HCT116 (cell line): ENCODE results near the gene GNPTAB. TPM values are rescaled to one million over a fixed set of nuclear protein-coding genes. Genes with fewer than 3 reads are reported as not detected.
"Not testable (repeated sequence)": the region's sequence is repeated elsewhere in the genome, so short reads cannot be mapped to it uniquely, and the experiment has no call there.

ENCODE experiments used
- ATAC-seq: fragments of 200-7000 bp; cut with Tn5 transposase; 2 replicates; pipeline ENCODE4 v1.9.1; 2020; ENCODE audit warnings: mild to moderate bottlenecking, moderate library complexity
- BruUV-seq: library from RNA; stranded (reverse); fragments of 400-500 nt; replicated peaks from 2 replicates; lab custom pipeline; 2021; lab: Mats Ljungman, UMichigan
- CTCF ChIA-PET: fragments of 300-600 bp; sonication (Branson Sonifier 250); formaldehyde crosslinking; loops from one replicate; lab custom pipeline; 2021; ENCODE audit warnings: antibody characterized with exemption; lab: Charles Lee
- POLR2A ChIA-PET: fragments of 300-600, 350-600 bp; sonication (Branson Sonifier 250); formaldehyde crosslinking; loops from one replicate; lab custom pipeline; 2021; ENCODE audit warnings: antibody characterized with exemption; lab: Charles Lee
- RAD21 ChIA-PET, 2 experiments: fragments of 300-600 bp; sonication (Branson Sonifier 250); formaldehyde crosslinking; loops; one replicate each; lab custom pipeline; 2023; ENCODE audit warnings: low total read pairs in 2 of 2; ENCODE audit not compliant: uncharacterized antibody in 2 of 2, unreplicated experiment in 2 of 2, low non-redundant PET in 1 of 2; lab: Charles Lee
- DNase-seq: peaks from one replicate; pipeline ENCODE4 v3.0.0-alpha.2; 2010; ENCODE audit warnings: low read depth, low spot score
- H2AFZ ChIP-seq: fragments of 200-600 bp; shearing (Covaris generic), sonication (generic); 2 replicates; pipeline ENCODE4 v1.6.1; 2017; ENCODE audit warnings: low read depth, mixed run types, mixed read lengths, antibody characterized with exemption, low read length; ENCODE audit not compliant: poor library complexity, severe bottlenecking
- H3K27ac ChIP-seq: 2 replicates; pipeline ENCODE4 v1.5.1; 2012; ENCODE audit warnings: low read depth, low read length
- H3K27me3 ChIP-seq: fragments of 200-600 bp; sonication (generic); 2 replicates; pipeline ENCODE4 v1.6.1; 2016; ENCODE audit warnings: mixed run types, low read length, mixed read lengths; ENCODE audit not compliant: insufficient read depth
- H3K36me3 ChIP-seq, 2 experiments: fragments of 200-500 bp in 1 of 2; fragments of 200-600 bp in 1 of 2; sonication (Bioruptor generic) in 1 of 2; sonication (generic) in 1 of 2; 2 replicates each; pipeline versions ENCODE4 v1.5.1 to v1.6.1; 2014 to 2016; ENCODE audit warnings: low read length in 2 of 2, inconsistent platforms in 1 of 2, mixed read lengths in 1 of 2, mixed run types in 1 of 2; ENCODE audit not compliant: insufficient read depth in 2 of 2, control insufficient read depth in 1 of 2
- H3K4me1 ChIP-seq, 2 experiments: fragments of 200-600 bp in 1 of 2; sonication (generic) in 1 of 2; 2 replicates each; pipeline versions ENCODE4 v1.5.1 to v1.6.1; 2012 to 2017; ENCODE audit warnings: low read length in 2 of 2, inconsistent platforms in 1 of 2, mild to moderate bottlenecking in 1 of 2, mixed read lengths in 1 of 2, mixed run types in 1 of 2, moderate library complexity in 1 of 2; ENCODE audit not compliant: insufficient read depth in 2 of 2, control insufficient read depth in 1 of 2
- H3K4me2 ChIP-seq: fragments of 200-600 bp; sonication (generic); 2 replicates; pipeline ENCODE4 v1.6.1; 2017; ENCODE audit warnings: mixed run types, low read length, mixed read lengths
- H3K4me3 ChIP-seq, 2 experiments: fragments of 200-600 bp in 1 of 2; sonication (generic) in 1 of 2; replicated peaks in 1 of 2; 2 replicates each; pipeline ENCODE4 v1.5.1; 2011 to 2016; ENCODE audit warnings: low read length in 2 of 2, control low read depth in 1 of 2, low read depth in 1 of 2, mild to moderate bottlenecking in 1 of 2, mixed read lengths in 1 of 2, mixed run types in 1 of 2
- H3K79me2 ChIP-seq: fragments of 200-600 bp; sonication (generic); 2 replicates; pipeline ENCODE4 v1.6.1; 2017; ENCODE audit warnings: mild to moderate bottlenecking, mixed run types, low read length, moderate library complexity, mixed read lengths; ENCODE audit not compliant: insufficient read depth
- H3K9ac ChIP-seq: fragments of 200-600 bp; sonication (generic); 2 replicates; pipeline ENCODE4 v1.6.1; 2016; ENCODE audit warnings: low read length, mixed read lengths
- H3K9me2 ChIP-seq: fragments of 200-600 bp; sonication (generic), shearing (Covaris generic); 2 replicates; pipeline ENCODE4 v1.6.1; 2017; ENCODE audit warnings: mixed run types, mild to moderate bottlenecking, moderate library complexity; ENCODE audit not compliant: insufficient read depth
- H3K9me3 ChIP-seq, 2 experiments: fragments of 200-500 bp in 1 of 2; fragments of 200-600 bp in 1 of 2; sonication (Bioruptor generic) in 1 of 2; sonication (generic) in 1 of 2; 2 replicates each; pipeline ENCODE4 v1.6.1; 2014 to 2017; ENCODE audit warnings: low read length in 2 of 2, mixed read lengths in 2 of 2, inconsistent platforms in 1 of 2, low read depth in 1 of 2, mild to moderate bottlenecking in 1 of 2, mixed run types in 1 of 2, moderate library complexity in 1 of 2; ENCODE audit not compliant: control insufficient read depth in 1 of 2, insufficient read depth in 1 of 2
- H4K20me1 ChIP-seq: fragments of 200-600 bp; sonication (generic), shearing (Covaris generic); 2 replicates; pipeline ENCODE4 v1.6.1; 2017; ENCODE audit warnings: mixed run types, mild to moderate bottlenecking, moderate library complexity; ENCODE audit not compliant: insufficient read depth
- ATF3 ChIP-seq: IDR thresholded peaks from 2 replicates; pipeline ENCODE4 v1.6.1; 2012
- EZH2phosphoT487 ChIP-seq: fragments of 200-600 bp; IDR thresholded peaks from 2 replicates; pipeline ENCODE4 v1.6.1; 2018; ENCODE audit warnings: antibody characterized with exemption, borderline replicate concordance
- JUND ChIP-seq: IDR thresholded peaks from 2 replicates; pipeline ENCODE4 v1.6.1; 2012
- MAX ChIP-seq: IDR thresholded peaks from 2 replicates; pipeline ENCODE4 v1.6.1; 2012
- SP1 ChIP-seq: IDR thresholded peaks from 2 replicates; pipeline ENCODE4 v1.6.1; 2012; ENCODE audit warnings: low read depth
- TCF7L2 ChIP-seq: IDR thresholded peaks from 2 replicates; pipeline ENCODE4 v1.7.0; 2011; ENCODE audit warnings: borderline replicate concordance, inconsistent platforms; ENCODE audit not compliant: insufficient read depth, insufficient read length; ENCODE audit errors: extremely low read depth
- YY1 ChIP-seq: IDR thresholded peaks from 2 replicates; pipeline ENCODE4 v1.6.1; 2011; ENCODE audit warnings: low read length, low read depth, moderate library complexity, mild to moderate bottlenecking; ENCODE audit not compliant: insufficient replicate concordance; ENCODE audit errors: extremely low read depth
- ZFX ChIP-seq: fragments of 450-650 bp; IDR thresholded peaks from 2 replicates; pipeline ENCODE4 v1.6.1; 2017
- intact Hi-C: fragments of 100-400 bp; cut with micrococcal nuclease; formaldehyde crosslinking; loops from 2 replicates; pipeline ENCODE4 v1.10.0; 2022
- total RNA-seq: library from RNA; stranded (reverse); gene quantifications from one replicate; pipeline ENCODE4 v1.2.1, GENCODE V29; 2021; ENCODE audit not compliant: unreplicated experiment
- TF ChIP-seq, protein P1 (sequence below): IDR thresholded peaks from 2 replicates; pipeline ENCODE4 v1.6.1; 2012; ENCODE audit warnings: low read depth

Gene GNPTAB
- total RNA-seq, 1 experiment from 2014 or later: 41.4 TPM

DNA sequence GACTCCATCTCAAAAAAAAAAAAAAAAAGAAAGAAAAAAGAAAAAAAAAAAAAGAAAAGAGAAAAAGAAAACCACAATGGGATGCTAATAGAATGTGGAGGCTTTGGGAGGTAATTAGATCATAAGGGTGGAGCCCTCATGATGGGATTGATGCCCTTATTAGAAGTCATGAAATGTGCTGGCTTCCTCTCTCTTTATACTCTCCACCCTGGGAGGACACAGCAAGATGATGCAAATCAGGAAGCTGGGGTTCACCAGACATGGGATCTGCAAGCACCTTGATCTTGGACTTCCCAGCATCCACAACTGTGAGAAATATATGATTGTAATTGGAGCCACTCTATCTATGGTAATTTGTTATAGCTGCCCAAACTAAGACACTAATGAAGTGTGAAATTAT, 33.2 kb upstream of the GNPTAB start:
- DNase-seq: no peak
- H3K9me3 ChIP-seq: no peaks in the 10 kb centered on the region
- ATAC-seq: no peak
- H3K4me2 ChIP-seq: no peak overlapping the region
- H3K9me2 ChIP-seq: no peaks in the 10 kb centered on the region
- BruUV-seq: no TSS peak
- no peaks in the 10 kb centered on the region for H3K4me1 ChIP-seq
- intact Hi-C loops: no loop called here
- no peaks in the 10 kb centered on the region for H3K36me3 ChIP-seq
- no peak overlapping the region for H3K4me3 ChIP-seq
- H2AFZ ChIP-seq: no peak overlapping the region
- ChIA-PET RAD21 (no interaction called here), POLR2A (no interaction called here), CTCF (interaction anchor here (1.0 kb wide), 1 partner anchor 25 kb away, joined by 5 read pairs; no protein-coding TSS in a partner anchor)
- no peaks in the 10 kb centered on the region for H4K20me1 ChIP-seq
- H3K9ac ChIP-seq: no peak overlapping the region
- H3K27ac ChIP-seq: no peak overlapping the region
- no peaks in the 10 kb centered on the region for H3K27me3 ChIP-seq
- H3K79me2 ChIP-seq: no peaks in the 10 kb centered on the region
- TF ChIP-seq JUND (no peak), ZFX (no peak), SP1 (no peak), ATF3 (no peak), EZH2phosphoT487 (no peak)

DNA sequence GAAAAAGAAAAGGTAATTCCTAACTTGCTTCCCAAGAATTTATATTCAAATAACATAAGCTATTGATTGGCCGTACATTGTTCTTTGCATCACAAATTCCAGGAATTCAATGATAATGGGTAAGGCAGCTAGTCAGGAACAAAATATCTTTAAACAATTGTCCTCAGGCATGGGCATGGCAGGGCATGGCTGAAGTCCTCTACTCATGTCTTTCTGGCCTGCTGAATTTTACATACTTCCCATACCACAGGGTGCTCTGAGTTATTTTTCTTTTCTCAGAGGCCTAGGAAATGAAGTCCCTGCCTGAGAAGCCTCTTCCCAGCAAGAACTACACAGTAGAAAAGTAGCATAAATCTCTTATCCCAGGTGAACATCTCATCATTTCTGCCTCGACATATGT, 31.5 kb upstream of the GNPTAB start:
- Histone ChIP-seq H3K4me2 (no peak overlapping the region), H4K20me1 (no peaks in the 10 kb centered on the region), H3K36me3 (no peaks in the 10 kb centered on the region), H3K4me3 (no peak overlapping the region), H3K27ac (no peak overlapping the region), H3K9me3 (no peaks in the 10 kb centered on the region), H3K27me3 (no peaks in the 10 kb centered on the region), H3K79me2 (no peaks in the 10 kb centered on the region), H3K4me1 (no peaks in the 10 kb centered on the region), H3K9ac (no peak overlapping the region), H2AFZ (no peak overlapping the region), H3K9me2 (no peaks in the 10 kb centered on the region)
- ChIA-PET RAD21 (no interaction called here), POLR2A (no interaction called here), CTCF (no interaction called here)
- no TSS peak for BruUV-seq
- DNase-seq: no peak
- TF ChIP-seq YY1: no peak
- no peak for TF ChIP-seq TCF7L2
- TF ChIP-seq MAX: no peak
- TF ChIP-seq, protein P1, sequence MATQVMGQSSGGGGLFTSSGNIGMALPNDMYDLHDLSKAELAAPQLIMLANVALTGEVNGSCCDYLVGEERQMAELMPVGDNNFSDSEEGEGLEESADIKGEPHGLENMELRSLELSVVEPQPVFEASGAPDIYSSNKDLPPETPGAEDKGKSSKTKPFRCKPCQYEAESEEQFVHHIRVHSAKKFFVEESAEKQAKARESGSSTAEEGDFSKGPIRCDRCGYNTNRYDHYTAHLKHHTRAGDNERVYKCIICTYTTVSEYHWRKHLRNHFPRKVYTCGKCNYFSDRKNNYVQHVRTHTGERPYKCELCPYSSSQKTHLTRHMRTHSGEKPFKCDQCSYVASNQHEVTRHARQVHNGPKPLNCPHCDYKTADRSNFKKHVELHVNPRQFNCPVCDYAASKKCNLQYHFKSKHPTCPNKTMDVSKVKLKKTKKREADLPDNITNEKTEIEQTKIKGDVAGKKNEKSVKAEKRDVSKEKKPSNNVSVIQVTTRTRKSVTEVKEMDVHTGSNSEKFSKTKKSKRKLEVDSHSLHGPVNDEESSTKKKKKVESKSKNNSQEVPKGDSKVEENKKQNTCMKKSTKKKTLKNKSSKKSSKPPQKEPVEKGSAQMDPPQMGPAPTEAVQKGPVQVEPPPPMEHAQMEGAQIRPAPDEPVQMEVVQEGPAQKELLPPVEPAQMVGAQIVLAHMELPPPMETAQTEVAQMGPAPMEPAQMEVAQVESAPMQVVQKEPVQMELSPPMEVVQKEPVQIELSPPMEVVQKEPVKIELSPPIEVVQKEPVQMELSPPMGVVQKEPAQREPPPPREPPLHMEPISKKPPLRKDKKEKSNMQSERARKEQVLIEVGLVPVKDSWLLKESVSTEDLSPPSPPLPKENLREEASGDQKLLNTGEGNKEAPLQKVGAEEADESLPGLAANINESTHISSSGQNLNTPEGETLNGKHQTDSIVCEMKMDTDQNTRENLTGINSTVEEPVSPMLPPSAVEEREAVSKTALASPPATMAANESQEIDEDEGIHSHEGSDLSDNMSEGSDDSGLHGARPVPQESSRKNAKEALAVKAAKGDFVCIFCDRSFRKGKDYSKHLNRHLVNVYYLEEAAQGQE: no peak
- TF ChIP-seq JUND: no peak
- ATAC-seq: no peak
- intact Hi-C loops: no loop called here

DNA sequence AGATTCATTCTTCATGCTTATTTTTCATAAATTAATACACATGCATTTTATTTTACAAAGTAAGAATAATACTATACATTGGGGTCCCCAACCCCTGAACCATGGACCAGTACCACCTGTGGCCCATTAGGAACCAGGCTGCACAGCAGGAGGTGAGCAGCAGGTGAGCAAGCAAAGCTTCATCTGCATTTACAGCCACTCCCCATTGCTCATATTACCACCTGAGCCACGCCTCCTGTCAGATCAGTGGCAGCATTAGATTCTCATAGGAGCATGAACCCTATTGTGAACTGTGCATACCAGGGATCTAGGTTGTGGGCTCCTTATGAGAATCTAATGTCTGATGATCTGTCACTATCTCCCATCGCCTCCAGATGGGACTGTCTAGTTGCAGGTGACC, 30.9 kb upstream of the GNPTAB start:
- RAD21 ChIA-PET, H3K9me3 ChIP-seq, POLR2A ChIA-PET, BruUV-seq, H3K9ac ChIP-seq, H3K27me3 ChIP-seq, H4K20me1 ChIP-seq, H3K27ac ChIP-seq, H3K9me2 ChIP-seq, DNase-seq, H3K36me3 ChIP-seq, intact Hi-C loops, H3K4me2 ChIP-seq, H3K79me2 ChIP-seq, H3K4me3 ChIP-seq, CTCF ChIA-PET, H3K4me1 ChIP-seq, H2AFZ ChIP-seq: not testable (repeated sequence)
- ATAC-seq: peak; percentile 42
